Loucy (cell line): Measurements from ENCODE around the gene ABCA10.

ENCODE experiments used
- H2AFZ ChIP-seq: fragments of 200-600 bp; sonication (generic); 2 replicates; pipeline ENCODE4 v1.6.0; 2016; ENCODE audit warnings: antibody characterized with exemption, mild to moderate bottlenecking, low read length, moderate library complexity
- H3F3A ChIP-seq: fragments of 200-600 bp; 2 replicates; pipeline ENCODE4 v1.6.0; 2016; ENCODE audit warnings: antibody characterized with exemption, low read depth, mild to moderate bottlenecking
- H3K27me3 ChIP-seq: fragments of 200-600 bp; sonication (generic); 2 replicates; pipeline ENCODE4 v1.6.1; 2014; ENCODE audit warnings: low read length, mild to moderate bottlenecking; ENCODE audit not compliant: insufficient read depth, poor library complexity, severe bottlenecking
- H3K36me3 ChIP-seq: fragments of 200-600 bp; sonication (generic); 2 replicates; pipeline ENCODE4 v1.6.1; 2016; ENCODE audit warnings: low read length; ENCODE audit not compliant: insufficient read depth
- H3K4me1 ChIP-seq: fragments of 200-600 bp; sonication (generic); 2 replicates; pipeline ENCODE4 v1.5.1; 2014; ENCODE audit warnings: low read length, mild to moderate bottlenecking; ENCODE audit not compliant: insufficient read depth, poor library complexity, severe bottlenecking
- H3K4me2 ChIP-seq: fragments of 200-600 bp; sonication (generic); 2 replicates; pipeline ENCODE4 v1.6.0; 2014; ENCODE audit warnings: antibody characterized with exemption, low read length, low read depth, mild to moderate bottlenecking; ENCODE audit not compliant: poor library complexity, severe bottlenecking
- H3K4me3 ChIP-seq: fragments of 200-600 bp; sonication (generic); 2 replicates; pipeline ENCODE4 v1.5.1; 2014; ENCODE audit warnings: low read length, mild to moderate bottlenecking, mixed read lengths; ENCODE audit not compliant: poor library complexity, severe bottlenecking
- H3K79me2 ChIP-seq: fragments of 200-600 bp; sonication (generic); 2 replicates; pipeline ENCODE4 v1.6.1; 2014; ENCODE audit warnings: low read length; ENCODE audit not compliant: insufficient read depth
- H3K9ac ChIP-seq: fragments of 200-600 bp; sonication (generic); 2 replicates; pipeline ENCODE4 v1.6.0; 2014; ENCODE audit warnings: mild to moderate bottlenecking, low read depth, low read length, moderate library complexity; ENCODE audit not compliant: poor library complexity, severe bottlenecking
- H3K9me2 ChIP-seq: fragments of 200-600 bp; sonication (generic); replicated peaks from 2 replicates; pipeline ENCODE4 v1.6.1; 2016; ENCODE audit warnings: low read depth, low read length, mixed read lengths
- H3K9me3 ChIP-seq: fragments of 200-600 bp; sonication (generic); 2 replicates; pipeline ENCODE4 v1.6.1; 2014; ENCODE audit warnings: mild to moderate bottlenecking, antibody characterized with exemption, low read length, low read depth; ENCODE audit not compliant: insufficient read depth
- H4K20me1 ChIP-seq: fragments of 200-600 bp; sonication (generic); 2 replicates; pipeline ENCODE4 v1.6.0; 2014; ENCODE audit warnings: antibody characterized with exemption, low read length, mild to moderate bottlenecking; ENCODE audit not compliant: insufficient read depth, poor library complexity, severe bottlenecking
- CTCF ChIP-seq: fragments of 200-600 bp; sonication (generic); conservative IDR thresholded peaks from 2 replicates; pipeline ENCODE4 v1.5.1; 2014; ENCODE audit warnings: mild to moderate bottlenecking, antibody characterized with exemption, low read length
- EZH2phosphoT487 ChIP-seq: fragments of 200-600 bp; IDR thresholded peaks from 2 replicates; pipeline ENCODE4 v1.6.1; 2018; ENCODE audit warnings: antibody characterized with exemption, mild to moderate bottlenecking, moderate library complexity, borderline replicate concordance

The ABCA10 gene

GRCh38 chr17:69098625-69099024, 130.0 kb downstream of the ABCA10 start:
- Histone ChIP-seq H3K27me3 (no peaks in the 10 kb centered on the region), H4K20me1 (no peaks in the 10 kb centered on the region), H3K79me2 (no peaks in the 10 kb centered on the region), H3K36me3 (no peaks in the 10 kb centered on the region), H3K4me3 (no peak overlapping the region), H3K9me2 (no peaks in the 10 kb centered on the region), H3K9ac (no peak overlapping the region), H3K4me2 (no peak overlapping the region), H3F3A (no peaks in the 10 kb centered on the region), H2AFZ (no peak overlapping the region), H3K9me3 (no peaks in the 10 kb centered on the region), H3K4me1 (no peaks in the 10 kb centered on the region)
- no peak for TF ChIP-seq CTCF
- no peak for TF ChIP-seq EZH2phosphoT487
